ENCODE data around the gene PARP9. TPM values are rescaled to one million over a fixed set of nuclear protein-coding genes. Genes with fewer than 3 reads are reported as not detected.

The PARP9 gene
- 7.7 and 8.6 TPM in 2 replicates for total RNA-seq (2012; rRNA removed)
- 5.5 and 6.7 TPM in 2 replicates for polyA plus RNA-seq (2012; rRNA removed)
- 1.9 and 2.1 TPM in 2 replicates for polyA plus RNA-seq (2012; cell fraction: cytosol; rRNA removed)
- 1.3 and 9.0 TPM in 2 replicates for polyA plus RNA-seq (2012; cell fraction: nucleus; rRNA removed; ENCODE audit: low replicate concordance)
- percentile 63 among the genes with signal in this experiment for Bru-seq, nascent RNA
- percentile 77 among the genes with signal in this experiment for BruChase-seq, experiment 1, labeled RNA remaining after a 6-hour chase
- percentile 67 among the genes with signal in this experiment for BruChase-seq, experiment 2, labeled RNA remaining after a 2-hour chase
- long read RNA-seq, partial matches to known transcripts = 5 of 21 reads
- long read RNA-seq, other reads (novel, unspliced or antisense) = 14 of 21 reads

DNA sequence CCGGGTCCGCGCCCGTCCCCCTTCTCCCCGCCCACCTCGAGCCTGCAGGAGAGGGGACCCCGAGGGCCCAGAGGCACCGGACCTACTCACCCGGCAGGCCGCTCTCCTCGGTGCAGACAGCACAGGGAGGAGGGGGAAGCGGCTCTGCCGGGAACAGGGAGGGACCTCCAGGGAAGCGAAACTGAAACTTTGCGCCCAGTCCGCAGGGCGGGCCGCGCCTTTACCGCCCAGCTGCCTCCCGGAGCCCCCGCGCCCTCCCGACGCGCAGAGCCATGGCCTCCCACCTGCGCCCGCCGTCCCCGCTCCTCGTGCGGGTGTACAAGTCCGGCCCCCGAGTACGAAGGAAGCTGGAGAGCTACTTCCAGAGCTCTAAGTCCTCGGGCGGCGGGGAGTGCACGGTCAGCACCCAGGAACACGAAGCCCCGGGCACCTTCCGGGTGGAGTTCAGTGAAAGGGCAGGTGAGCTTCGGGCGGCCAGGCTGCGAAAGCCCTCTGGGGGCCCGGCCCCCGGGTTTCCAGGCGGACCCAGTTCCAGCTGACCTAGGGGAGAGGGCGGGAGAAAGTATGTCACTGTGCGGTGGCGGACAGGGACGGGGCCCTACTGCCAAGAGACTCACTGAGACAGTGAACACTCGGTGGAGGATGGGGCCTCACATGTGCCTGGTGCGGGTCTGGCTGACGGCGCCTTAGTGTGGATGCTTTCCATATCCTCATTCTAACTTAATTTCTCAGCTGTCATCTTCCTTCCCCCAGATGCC lies at the start of gene PARP9, which contains the start of gene DTX3L:
TSS of gene PARP9 (minus strand) at position 146 of the 758 bp plus-strand sequence. CDS start 4,680 bp downstream, outside the sequence.
TSS of gene DTX3L (plus strand) at position 184 of the 758 bp plus-strand sequence. CDS start at position 273, 89 bp downstream.
- ChIA-PET POLR2A (ENCODE audit: unreplicated experiment) (interaction anchor here (0.7 kb wide), 1 partner anchor 502 kb away, joined by 3 read pairs; no protein-coding TSS in a partner anchor), CTCF (interaction anchor here (0.6 kb wide), 1 partner anchor 102 kb away, joined by 3 read pairs; no protein-coding TSS in a partner anchor)
- H3K9me1 ChIP-seq (ENCODE audit: insufficient read depth, low read length) = peaks cover 3% of the 10 kb centered on the region; the same call in 1 of the 2 replicates
- peak; percentile 73 for DNase-seq
- dilution Hi-C loops (cut with HindIII; ENCODE audit: low sequenced_read_pairs, unreplicated experiment) (no loop called here), intact Hi-C loops (cut with micrococcal nuclease) (loop anchor here (1.0 to 10.0 kb wide), 4 partner anchors 115 to 460 kb away; partner anchors contain the start of gene SEMA5B), in situ Hi-C loops (cut with MboI; ENCODE audit: low sequenced_read_pairs) (no loop called here)
- no peak within 1 kb of the TSS; the same call in 1 of the 2 replicates for H2AK5ac ChIP-seq (ENCODE audit: low read depth, low read length)
- peak within 1 kb of the TSS; percentile 77 to 79 for H4K8ac ChIP-seq (ENCODE audit: low read depth in 2 of 2, low read length in 2 of 2)
- TF ChIP-seq, protein P1, sequence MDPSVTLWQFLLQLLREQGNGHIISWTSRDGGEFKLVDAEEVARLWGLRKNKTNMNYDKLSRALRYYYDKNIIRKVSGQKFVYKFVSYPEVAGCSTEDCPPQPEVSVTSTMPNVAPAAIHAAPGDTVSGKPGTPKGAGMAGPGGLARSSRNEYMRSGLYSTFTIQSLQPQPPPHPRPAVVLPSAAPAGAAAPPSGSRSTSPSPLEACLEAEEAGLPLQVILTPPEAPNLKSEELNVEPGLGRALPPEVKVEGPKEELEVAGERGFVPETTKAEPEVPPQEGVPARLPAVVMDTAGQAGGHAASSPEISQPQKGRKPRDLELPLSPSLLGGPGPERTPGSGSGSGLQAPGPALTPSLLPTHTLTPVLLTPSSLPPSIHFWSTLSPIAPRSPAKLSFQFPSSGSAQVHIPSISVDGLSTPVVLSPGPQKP (IDR thresholded peaks at IDR 0.05; ENCODE audit: borderline replicate concordance, low read depth, low read length) = no peak
- 0 out of 2 replicates have a peak, but pooled peaks have one; percentile 24 for TF ChIP-seq POLR2A (IDR thresholded peaks at IDR 0.05; ENCODE audit: low read depth, low read length)
- TF ChIP-seq MXI1 (IDR thresholded peaks at IDR 0.05; ENCODE audit: borderline replicate concordance, low read depth, low read length) = peak; percentile 69; the same call in 1 of the 2 replicates
- TF ChIP-seq SMC3 (IDR thresholded peaks at IDR 0.05; ENCODE audit: low read depth, low read length) = no peak
- no peak for TF ChIP-seq RFX5 (IDR thresholded peaks at IDR 0.05; ENCODE audit: low read depth, low read length)
- TF ChIP-seq MAZ (IDR thresholded peaks at IDR 0.05; ENCODE audit: borderline replicate concordance, low read depth, low read length) = peak; percentile 36; the same call in 1 of the 2 replicates
- peaks cover 15 to 23% of the 10 kb centered on the region in 2 experiments for H3K79me1 ChIP-seq (ENCODE audit: low read depth in 1 of 2, low read length in 2 of 2)
- H4K91ac ChIP-seq (ENCODE audit: insufficient read depth, low read depth, low read length) = peak within 1 kb of the TSS; percentile 77
- H4K5ac ChIP-seq (ENCODE audit: low read depth, low read length) = peak within 1 kb of the TSS; percentile 40
- H2BK5ac ChIP-seq (ENCODE audit: low read depth, low read length, poor library complexity, severe bottlenecking) = peak within 1 kb of the TSS; percentile 56
- peak within 1 kb of the TSS; percentile 69 for H3K14ac ChIP-seq (replicated peaks; ENCODE audit: low read depth, low read length)
- no peaks in the 10 kb centered on the region for H3K9me3 ChIP-seq (ENCODE audit: control insufficient read depth, insufficient read depth, low read length)
- peaks cover 3% of the 10 kb centered on the region; the same call in 1 of the 2 replicates for H3K4me1 ChIP-seq (ENCODE audit: control insufficient read depth, insufficient read depth, low read length)
- H2AK9ac ChIP-seq (replicated peaks; ENCODE audit: low read depth, low read length, poor library complexity) = peak within 1 kb of the TSS; percentile 92
- H2BK15ac ChIP-seq (ENCODE audit: low read depth, low read length) = 0 out of 3 replicates have a peak within 1 kb of the TSS, but pooled peaks have one; percentile 2
- H3K56ac ChIP-seq (ENCODE audit: extremely low read depth, insufficient read depth, low read length) = peak within 1 kb of the TSS; percentile 53
- no TSS peak for BruUV-seq (replicated peaks)
- 1% methylated on average over 24 of the region's 56 CpGs; no CpG with 5 or more reads in 1 of the 2 experiments for WGBS, 2 experiments (ENCODE audit: extremely low coverage in 2 of 2, insufficient read length in 1 of 2)
- H2AFZ ChIP-seq (replicated peaks; ENCODE audit: low read length, poor library complexity) = peak within 1 kb of the TSS; percentile 98
- peak; percentile 97 for ATAC-seq (ENCODE audit: low read depth)
- peak within 1 kb of the TSS; percentile 63 for H3K4me3 ChIP-seq (ENCODE audit: insufficient read depth, low read depth, low read length)
- H4K20me1 ChIP-seq (ENCODE audit: insufficient read depth, low read length) = no peaks in the 10 kb centered on the region
- H2BK120ac ChIP-seq (ENCODE audit: low read depth, low read length) = peak within 1 kb of the TSS; percentile 83
- H3K18ac ChIP-seq (ENCODE audit: low read depth, low read length) = peak within 1 kb of the TSS; percentile 51
- peak within 1 kb of the TSS; percentile 71 for H3K23ac ChIP-seq (ENCODE audit: low read depth, low read length)
- peaks cover 14% of the 10 kb centered on the region for H3K36me3 ChIP-seq (ENCODE audit: control insufficient read depth, insufficient read depth, low read length)
- H3K4me2 ChIP-seq (ENCODE audit: low read depth, low read length) = peak within 1 kb of the TSS; percentile 92
- no peaks in the 10 kb centered on the region for H3K27me3 ChIP-seq (ENCODE audit: control insufficient read depth, insufficient read depth, low read length)
- H3K27ac ChIP-seq (ENCODE audit: insufficient read depth, low read length) = peak within 1 kb of the TSS; percentile 88
- H3K4ac ChIP-seq (ENCODE audit: low read depth, low read length) = peak within 1 kb of the TSS; percentile 91
- H2BK20ac ChIP-seq (ENCODE audit: low read depth, low read length) = peak within 1 kb of the TSS; percentile 60; the same call in 1 of the 2 replicates
- H3K9ac ChIP-seq (ENCODE audit: low read depth, low read length) = peak within 1 kb of the TSS; percentile 71

Measured in IMR-90 (cell line).